Osteocyte (in vitro differentiated cells): ENCODE data around the gene OR1J2. TPM values are rescaled to one million over a fixed set of nuclear protein-coding genes. Genes with fewer than 3 reads are reported as not detected.
"Not testable (repeated sequence)": the region's sequence is repeated elsewhere in the genome, so short reads cannot be mapped to it uniquely, and the experiment has no call there.

Experiments
- DNase-seq: peaks from one replicate; pipeline ENCODE4 v3.0.0; 2021; ENCODE audit warnings: mixed read lengths; ENCODE audit not compliant: unreplicated experiment; ENCODE audit errors: extremely low spot score
- H3K27ac Mint-ChIP-seq: one replicate; pipeline ENCODE4 v1.8.0; 2021; ENCODE audit warnings: mild to moderate bottlenecking, mixed read lengths; ENCODE audit not compliant: unreplicated experiment
- H3K27me3 Mint-ChIP-seq: one replicate; pipeline ENCODE4 v1.8.0; 2021; ENCODE audit warnings: mixed read lengths; ENCODE audit not compliant: unreplicated experiment
- H3K36me3 Mint-ChIP-seq: one replicate; pipeline ENCODE4 v1.8.0; 2021; ENCODE audit warnings: mixed read lengths; ENCODE audit not compliant: unreplicated experiment
- H3K4me1 Mint-ChIP-seq: one replicate; pipeline ENCODE4 v1.8.0; 2021; ENCODE audit warnings: mixed read lengths; ENCODE audit not compliant: unreplicated experiment
- H3K4me3 Mint-ChIP-seq: one replicate; pipeline ENCODE4 v1.8.0; 2021; ENCODE audit warnings: mild to moderate bottlenecking, moderate library complexity, mixed read lengths; ENCODE audit not compliant: unreplicated experiment
- H3K9me3 Mint-ChIP-seq: one replicate; pipeline ENCODE4 v1.8.0; 2021; ENCODE audit warnings: mixed read lengths; ENCODE audit not compliant: unreplicated experiment
- CTCF ChIP-seq: fragments of 200-600 bp; sonication (generic); IDR thresholded peaks from 2 replicates; pipeline ENCODE4 v1.5.0; 2021; ENCODE audit warnings: antibody characterized with exemption, mild to moderate bottlenecking, moderate library complexity
- total RNA-seq: library from RNA; stranded (reverse); gene quantifications from 2 replicates; pipeline ENCODE4 v1.2.1, GENCODE V29; 2021

The OR1J2 gene
- total RNA-seq, 1 donor from 2014 or later = not detected

DNA sequence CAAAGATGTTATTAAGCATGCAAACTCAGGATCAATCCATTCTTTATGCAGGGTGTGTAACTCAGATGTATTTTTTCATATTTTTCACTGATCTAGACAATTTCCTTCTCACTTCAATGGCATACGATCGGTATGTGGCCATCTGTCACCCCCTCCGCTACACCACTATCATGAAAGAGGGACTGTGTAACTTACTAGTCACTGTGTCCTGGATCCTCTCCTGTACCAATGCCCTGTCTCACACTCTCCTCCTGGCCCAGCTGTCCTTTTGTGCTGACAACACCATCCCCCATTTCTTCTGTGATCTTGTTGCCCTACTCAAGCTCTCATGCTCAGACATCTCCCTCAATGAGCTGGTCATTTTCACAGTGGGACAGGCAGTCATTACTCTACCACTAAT lies 8.8 kb downstream of the OR1J2 start:
- no peak for DNase-seq
- TF ChIP-seq CTCF = no peak
- H3K36me3 Mint-ChIP-seq = no peaks in the 10 kb centered on the region
- no peaks in the 10 kb centered on the region for H3K9me3 Mint-ChIP-seq
- H3K27ac Mint-ChIP-seq = no peak overlapping the region
- H3K27me3 Mint-ChIP-seq = peaks cover 11% of the 10 kb centered on the region
- no peak overlapping the region for H3K4me3 Mint-ChIP-seq
- H3K4me1 Mint-ChIP-seq = no peaks in the 10 kb centered on the region

DNA sequence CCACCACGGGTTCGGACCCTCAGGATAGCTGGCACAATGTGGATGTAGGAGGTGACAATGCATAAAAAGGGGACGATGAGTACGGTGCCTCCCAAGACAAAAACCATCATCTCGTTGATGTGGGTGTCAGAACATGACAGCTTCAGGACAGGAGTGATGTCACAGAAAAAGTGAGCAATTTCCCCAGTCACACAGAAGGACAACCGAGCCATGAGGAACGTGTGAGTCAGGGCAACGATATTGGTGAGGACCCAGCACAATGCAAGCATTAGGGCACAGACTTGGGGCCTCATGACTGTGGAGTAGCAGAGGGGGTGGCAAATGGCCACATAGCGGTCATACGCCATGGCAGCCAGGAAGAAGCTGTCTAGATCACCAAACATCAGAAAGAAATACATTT lies 16.0 kb downstream of the OR1J2 start:
- no peak for DNase-seq
- no peaks in the 10 kb centered on the region for H3K9me3 Mint-ChIP-seq

DNA sequence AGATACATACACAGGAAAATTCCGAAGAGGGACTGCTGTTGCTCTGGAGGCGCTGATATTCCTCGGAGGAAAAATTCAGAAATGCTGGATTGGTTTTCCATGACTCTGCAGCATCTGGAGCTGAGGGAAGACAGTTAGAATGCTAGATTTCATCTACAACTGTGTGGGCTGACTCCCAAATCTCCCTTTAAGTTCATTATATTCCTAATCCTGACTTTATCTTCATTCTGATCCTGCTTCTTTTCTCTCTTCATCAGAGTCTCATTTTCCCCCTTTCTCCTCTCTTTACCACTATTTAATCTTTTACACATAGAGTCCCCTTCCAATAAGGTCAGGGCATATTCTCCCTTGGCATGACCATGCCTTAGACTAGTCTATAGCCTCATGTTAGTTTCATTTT lies 16.6 kb downstream of the OR1J2 start, which contains the start of gene OR1N1:
TSS of gene OR1N1 (minus strand) at position 101 of the 400 bp plus-strand sequence. CDS start at position 101, 0 bp downstream.
- Mint-ChIP-seq H3K27me3 (peaks cover 5% of the 10 kb centered on the region), H3K36me3 (no peaks in the 10 kb centered on the region), H3K4me3 (no peak within 1 kb of the TSS), H3K9me3 (no peaks in the 10 kb centered on the region), H3K27ac (no peak within 1 kb of the TSS), H3K4me1 (no peaks in the 10 kb centered on the region)
- no peak for TF ChIP-seq CTCF
- no peak for DNase-seq

More for the DNA sequence above, 16.0 kb downstream of the OR1J2 start:
- no peaks in the 10 kb centered on the region for H3K4me1 Mint-ChIP-seq
- H3K27me3 Mint-ChIP-seq = peaks cover 5% of the 10 kb centered on the region
- no peak overlapping the region for H3K27ac Mint-ChIP-seq
- no peak for TF ChIP-seq CTCF
- H3K4me3 Mint-ChIP-seq = no peak overlapping the region
- no peaks in the 10 kb centered on the region for H3K36me3 Mint-ChIP-seq

- not testable (repeated sequence) for H3K27ac Mint-ChIP-seq, H3K27me3 Mint-ChIP-seq
Observed at GRCh38 chr9:122531157-122531556, 20.6 kb downstream of the OR1J2 start.

DNA sequence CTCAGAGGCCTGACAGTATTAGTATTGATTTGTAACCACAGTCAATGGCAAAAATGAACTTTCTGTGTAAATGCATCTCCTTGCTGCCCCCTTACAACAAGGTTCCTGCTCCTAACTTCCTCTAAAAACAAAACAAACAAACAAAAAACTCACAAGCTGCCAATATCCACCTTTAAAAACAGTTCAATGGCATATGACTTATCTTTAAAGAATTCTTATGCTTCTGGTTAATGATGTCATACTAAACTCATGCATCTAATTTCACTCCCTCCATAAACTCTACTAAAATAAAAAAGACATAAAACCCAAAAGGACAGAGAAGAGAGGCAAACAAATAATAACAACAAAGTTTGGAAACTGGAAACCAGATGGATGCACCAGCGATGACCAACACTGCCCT lies 25.5 kb downstream of the OR1J2 start:
- no peak overlapping the region for H3K4me3 Mint-ChIP-seq
- DNase-seq = no peak
- no peaks in the 10 kb centered on the region for H3K4me1 Mint-ChIP-seq
- no peaks in the 10 kb centered on the region for H3K36me3 Mint-ChIP-seq
- no peak overlapping the region for H3K27ac Mint-ChIP-seq
- peaks cover 2% of the 10 kb centered on the region for H3K27me3 Mint-ChIP-seq
- no peak for TF ChIP-seq CTCF
- peaks cover 6% of the 10 kb centered on the region for H3K9me3 Mint-ChIP-seq

More at GRCh38 chr9:122531157-122531556, 20.6 kb downstream of the OR1J2 start:
- not testable (repeated sequence) for H3K4me1 Mint-ChIP-seq, H3K4me3 Mint-ChIP-seq, H3K36me3 Mint-ChIP-seq, H3K9me3 Mint-ChIP-seq, DNase-seq

DNA sequence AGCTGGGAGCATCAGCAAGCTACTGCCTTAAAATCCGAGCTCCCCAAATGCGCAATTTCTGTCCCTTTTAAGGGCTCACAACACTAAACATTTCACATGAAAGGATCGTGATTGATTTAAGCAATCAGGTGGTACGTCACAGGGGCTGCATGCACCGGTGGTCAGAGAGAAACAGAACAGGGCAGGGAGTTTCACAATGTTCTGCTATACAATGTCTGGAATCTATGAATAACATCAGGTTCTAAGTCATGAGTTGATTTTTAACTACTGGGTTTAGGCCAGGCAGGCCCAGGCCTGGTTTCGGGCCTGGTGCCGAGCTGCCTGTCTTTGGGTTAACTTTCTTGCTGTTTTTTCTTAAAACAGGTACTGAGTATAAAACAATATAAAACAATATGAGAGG lies 26.5 kb downstream of the OR1J2 start:
- H3K9me3 Mint-ChIP-seq, H3K27ac Mint-ChIP-seq, H3K27me3 Mint-ChIP-seq, H3K36me3 Mint-ChIP-seq, H3K4me1 Mint-ChIP-seq, DNase-seq, H3K4me3 Mint-ChIP-seq: not testable (repeated sequence)
